CD4-positive, CD25-positive, alpha-beta regulatory T cell (primary cell): ENCODE results near the gene HAPSTR1. TPM values are rescaled to one million over a fixed set of nuclear protein-coding genes. Genes with fewer than 3 reads are reported as not detected.
A peak's percentile ranks its signal among the peaks of the same experiment; 100 is the strongest.

ENCODE experiments used
- ATAC-seq, 2 donors: fragments of 150-1000 bp; cut with Tn5 transposase; one replicate each; pipeline ENCODE4 v1.10.0; 2021; ENCODE audit warnings: low read depth in 2 of 2, moderate number of reproducible peaks in 2 of 2, moderate library complexity in 1 of 2
- DNase-seq, 3 donors: peaks; one replicate each; pipeline versions ENCODE4 v3.0.0 to v3.0.0-alpha.2; 2012 to 2022; ENCODE audit warnings: mixed read lengths in 1 of 3
- H3K27ac ChIP-seq: one replicate; pipeline ENCODE4 v1.7.0; 2013; ENCODE audit warnings: mild to moderate bottlenecking, low read length; ENCODE audit not compliant: insufficient read depth, poor library complexity, severe bottlenecking
- H3K27me3 ChIP-seq: one replicate; pipeline ENCODE4 v1.7.0; 2013; ENCODE audit warnings: low read length; ENCODE audit not compliant: control insufficient read depth, insufficient read depth
- H3K36me3 ChIP-seq: one replicate; pipeline ENCODE4 v1.7.0; 2013; ENCODE audit warnings: mild to moderate bottlenecking, low read length, moderate library complexity; ENCODE audit not compliant: control insufficient read depth, insufficient read depth
- H3K4me1 ChIP-seq: 2 replicates; pipeline ENCODE4 v1.7.0; 2013; ENCODE audit warnings: mild to moderate bottlenecking, low read length; ENCODE audit not compliant: insufficient read depth, control insufficient read depth, poor library complexity, severe bottlenecking
- H3K4me3 ChIP-seq: one replicate; pipeline ENCODE4 v1.7.0; 2013; ENCODE audit warnings: low read depth, mild to moderate bottlenecking, low read length, moderate library complexity
- H3K9me3 ChIP-seq, 2 experiments: 1 replicate in 1 of 2; 2 replicates in 1 of 2; pipeline ENCODE4 v1.7.0; 2013; ENCODE audit warnings: low read length in 2 of 2, mild to moderate bottlenecking in 1 of 2, moderate library complexity in 1 of 2; ENCODE audit not compliant: control insufficient read depth in 2 of 2
- H3K27ac Mint-ChIP-seq, 3 donors: one replicate each; pipeline ENCODE4 v1.8.0; 2020 to 2022; ENCODE audit warnings: mild to moderate bottlenecking in 3 of 3, mixed read lengths in 3 of 3, moderate library complexity in 2 of 3
- H3K27me3 Mint-ChIP-seq: one replicate; pipeline ENCODE4 v1.8.0; 2022; ENCODE audit warnings: mild to moderate bottlenecking, mixed read lengths
- H3K36me3 Mint-ChIP-seq: one replicate; pipeline ENCODE4 v1.8.0; 2020; ENCODE audit warnings: mixed read lengths
- H3K4me1 Mint-ChIP-seq, 4 donors: one replicate each; pipeline ENCODE4 v1.8.0; 2020 to 2022; ENCODE audit warnings: mixed read lengths in 4 of 4, mild to moderate bottlenecking in 1 of 4
- H3K4me3 Mint-ChIP-seq, 4 donors: one replicate each; pipeline ENCODE4 v1.8.0; 2020 to 2022; ENCODE audit warnings: mild to moderate bottlenecking in 4 of 4, mixed read lengths in 4 of 4, moderate library complexity in 3 of 4
- H3K9me3 Mint-ChIP-seq, 7 donors: one replicate each; pipeline ENCODE4 v1.8.0; 2020 to 2022; ENCODE audit warnings: mixed read lengths in 7 of 7, mild to moderate bottlenecking in 3 of 7, moderate library complexity in 2 of 7
- polyA plus RNA-seq, 4 donors: library from polyadenylated mRNA; unstranded; fragments of 300-500 nt; fragmentation: Illumina TruSeq; gene quantifications; one replicate each; pipeline ENCODE4 v1.2.3, GENCODE V29; 2021
- total RNA-seq: library from RNA; stranded (reverse); gene quantifications from one replicate; pipeline ENCODE4 v1.2.3, GENCODE V29; 2022

The HAPSTR1 gene
- total and polyA plus RNA-seq, 5 donors from 2014 or later: 11.7 to 125 (median 14.1) TPM

DNA sequence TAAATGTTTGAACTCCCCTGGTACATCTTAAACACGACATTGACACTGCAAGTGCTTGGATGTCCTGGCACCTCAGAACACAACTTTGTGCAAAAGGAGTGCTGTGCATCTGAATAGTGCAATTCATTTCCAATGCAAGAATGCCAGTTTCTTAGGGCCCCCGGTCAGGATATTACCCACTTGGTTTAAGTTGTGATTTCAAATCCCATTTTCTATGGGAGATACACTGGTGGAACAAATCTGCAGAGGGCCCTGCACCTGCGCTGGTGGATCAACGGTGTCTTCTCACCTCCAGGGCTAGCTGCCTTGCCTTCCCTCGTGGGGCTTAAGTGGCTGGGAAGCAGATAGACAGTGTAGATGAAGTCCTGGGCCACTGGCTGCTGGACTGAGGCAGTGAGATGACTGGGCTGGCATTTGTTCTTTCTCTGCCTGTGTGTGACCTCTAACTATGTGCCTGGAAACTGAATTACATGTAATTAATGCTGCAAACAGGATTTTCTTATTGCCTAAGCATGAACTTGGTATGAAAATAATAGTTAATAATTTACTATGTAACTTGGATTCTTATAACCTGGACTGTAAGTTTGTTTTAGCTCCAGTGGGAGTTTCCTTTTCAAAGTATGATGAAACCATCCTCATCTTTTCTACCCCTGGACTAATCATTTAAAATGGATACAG is 20.9 kb downstream of the HAPSTR1 start:
- DNase-seq: no peak
- H3K27ac ChIP-seq: peak overlapping the region; percentile 52
- Mint-ChIP-seq H3K27ac (peak overlapping the region in 1 of 3 donors; percentile 36), H3K36me3 (peaks cover 36% of the 10 kb centered on the region), H3K27me3 (no peaks in the 10 kb centered on the region), H3K4me1 (peaks cover 72 to 96% (median 85%) of the 10 kb centered on the region in 4 donors), H3K4me3 (peak overlapping the region; percentile 9 to 75 (median 66)), H3K9me3 (peaks cover 0 to 1% (median 0%) of the 10 kb centered on the region in 7 donors)
- no peak for ATAC-seq
- H3K4me3 ChIP-seq: peak overlapping the region; percentile 49
- no peaks in the 10 kb centered on the region for H3K27me3 ChIP-seq
- no peaks in the 10 kb centered on the region for H3K9me3 ChIP-seq
- peaks cover 59% of the 10 kb centered on the region for H3K36me3 ChIP-seq
- peaks cover 79% of the 10 kb centered on the region for H3K4me1 ChIP-seq

DNA sequence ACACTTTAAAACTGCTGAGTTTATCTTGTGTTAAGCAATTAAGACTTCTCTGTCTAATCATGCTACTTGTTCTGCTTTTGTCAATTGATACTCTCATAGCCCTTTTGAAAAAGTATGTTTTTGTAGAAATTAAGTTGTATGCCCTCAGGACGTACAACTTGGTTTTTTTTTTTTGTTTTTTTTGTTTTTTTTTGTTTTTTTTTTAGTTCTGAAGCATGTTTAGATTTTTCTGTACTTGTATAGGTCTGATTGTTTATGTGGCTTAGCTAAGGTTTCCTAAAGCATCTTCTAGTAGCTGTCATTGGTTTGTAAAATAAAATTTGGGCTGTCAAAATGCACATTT is 21.4 kb downstream of the HAPSTR1 start:
- Histone ChIP-seq H3K4me1 (peaks cover 74% of the 10 kb centered on the region), H3K9me3 (no peaks in the 10 kb centered on the region), H3K36me3 (peaks cover 59% of the 10 kb centered on the region), H3K27ac (peak overlapping the region; percentile 35), H3K4me3 (peak overlapping the region; percentile 49), H3K27me3 (no peaks in the 10 kb centered on the region)
- peak overlapping the region in 2 of 3 donors; percentile 36 to 42 for H3K27ac Mint-ChIP-seq
- peak overlapping the region; percentile 9 to 75 (median 40) for H3K4me3 Mint-ChIP-seq
- no peaks in the 10 kb centered on the region for H3K27me3 Mint-ChIP-seq
- H3K36me3 Mint-ChIP-seq: peaks cover 32% of the 10 kb centered on the region
- peaks cover 0 to 1% (median 0%) of the 10 kb centered on the region in 7 donors for H3K9me3 Mint-ChIP-seq
- no peak for ATAC-seq
- DNase-seq: no peak
- H3K4me1 Mint-ChIP-seq: peaks cover 73 to 96% (median 85%) of the 10 kb centered on the region in 4 donors

DNA sequence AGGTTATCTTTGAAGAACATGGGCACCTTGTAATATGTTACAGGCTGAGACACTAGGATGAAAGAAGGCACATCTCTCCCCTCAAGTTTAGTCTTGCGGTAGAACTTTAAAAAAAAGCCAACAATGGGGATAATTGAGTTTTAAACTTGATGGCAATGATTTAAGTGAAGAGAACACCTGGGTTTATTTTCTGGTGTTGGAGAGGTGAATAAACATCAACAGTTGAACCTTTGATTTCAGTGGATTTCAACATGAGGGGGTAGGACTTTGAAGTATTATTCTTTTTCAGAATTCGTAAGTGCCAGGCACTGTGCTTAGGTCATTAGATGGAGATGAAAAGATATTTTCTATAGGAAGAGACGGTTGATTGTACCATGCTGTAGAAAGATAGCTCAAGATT is 22.3 kb downstream of the HAPSTR1 start:
- DNase-seq (no peak), ATAC-seq (no peak)
- Histone ChIP-seq H3K27ac (peak overlapping the region; percentile 56), H3K36me3 (peaks cover 59% of the 10 kb centered on the region), H3K4me1 (peaks cover 66% of the 10 kb centered on the region), H3K9me3 (no peaks in the 10 kb centered on the region), H3K4me3 (peak overlapping the region; percentile 38), H3K27me3 (no peaks in the 10 kb centered on the region)
- peaks cover 28% of the 10 kb centered on the region for H3K36me3 Mint-ChIP-seq
- H3K4me1 Mint-ChIP-seq: peaks cover 70 to 96% (median 84%) of the 10 kb centered on the region in 4 donors
- peak overlapping the region; percentile 3 to 75 (median 28) for H3K4me3 Mint-ChIP-seq
- peak overlapping the region; percentile 75 to 86 (median 78) for H3K27ac Mint-ChIP-seq
- H3K9me3 Mint-ChIP-seq: peaks cover 0 to 1% (median 0%) of the 10 kb centered on the region in 7 donors
- H3K27me3 Mint-ChIP-seq: no peaks in the 10 kb centered on the region

DNA sequence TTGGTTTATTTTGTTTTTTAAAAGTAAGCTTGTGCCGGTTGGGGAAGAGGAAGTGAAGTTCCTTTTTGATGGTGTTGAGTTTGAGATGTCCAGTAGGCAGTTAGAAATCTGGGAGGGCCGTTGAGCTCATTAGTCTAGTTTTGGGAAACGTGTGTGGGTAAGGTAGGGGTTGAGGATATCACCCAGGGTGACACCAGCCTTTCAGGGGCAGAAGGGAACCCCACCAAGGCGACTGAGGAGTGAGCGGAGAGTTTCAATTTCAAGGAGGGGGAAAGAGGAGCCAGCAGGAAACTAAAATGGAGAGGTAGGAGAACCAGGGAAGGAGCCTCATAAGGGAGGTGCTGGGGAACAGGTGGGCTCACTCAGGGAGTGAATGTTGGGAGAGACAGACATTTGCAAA is 22.7 kb downstream of the HAPSTR1 start:
- peaks cover 58% of the 10 kb centered on the region for H3K36me3 ChIP-seq
- DNase-seq (no peak), ATAC-seq (no peak)
- H3K27me3 Mint-ChIP-seq: no peaks in the 10 kb centered on the region
- peak overlapping the region; percentile 38 for H3K4me3 ChIP-seq
- peaks cover 62% of the 10 kb centered on the region for H3K4me1 ChIP-seq
- peaks cover 30% of the 10 kb centered on the region for H3K36me3 Mint-ChIP-seq
- H3K9me3 Mint-ChIP-seq: peaks cover 0 to 1% (median 0%) of the 10 kb centered on the region in 7 donors
- H3K27me3 ChIP-seq: no peaks in the 10 kb centered on the region
- peaks cover 66 to 96% (median 81%) of the 10 kb centered on the region in 4 donors for H3K4me1 Mint-ChIP-seq
- H3K27ac ChIP-seq: peak overlapping the region; percentile 56
- H3K4me3 Mint-ChIP-seq: peak overlapping the region; percentile 3 to 75 (median 28)
- peak overlapping the region; percentile 75 to 86 (median 78) for H3K27ac Mint-ChIP-seq
- no peaks in the 10 kb centered on the region for H3K9me3 ChIP-seq

DNA sequence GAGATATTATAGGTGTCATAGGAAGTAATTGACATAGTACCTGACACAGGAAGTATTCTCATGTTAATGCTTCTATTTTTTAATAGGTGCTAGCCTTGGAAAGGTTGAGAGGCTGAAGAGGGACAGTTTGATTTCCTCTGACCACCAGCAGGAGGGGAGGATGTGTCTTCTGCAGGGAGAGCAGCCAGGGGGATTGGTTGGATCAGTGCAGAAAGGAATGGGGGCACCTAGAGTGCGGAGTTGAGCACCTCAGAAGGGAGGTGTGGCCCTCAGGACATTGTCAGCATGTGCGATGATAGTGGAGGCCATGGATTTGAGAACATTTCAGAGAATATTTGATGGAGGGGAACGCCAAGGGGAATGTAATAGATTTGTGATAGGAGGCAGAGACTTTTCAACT is 23.4 kb downstream of the HAPSTR1 start:
- no peaks in the 10 kb centered on the region for H3K27me3 Mint-ChIP-seq

DNA sequence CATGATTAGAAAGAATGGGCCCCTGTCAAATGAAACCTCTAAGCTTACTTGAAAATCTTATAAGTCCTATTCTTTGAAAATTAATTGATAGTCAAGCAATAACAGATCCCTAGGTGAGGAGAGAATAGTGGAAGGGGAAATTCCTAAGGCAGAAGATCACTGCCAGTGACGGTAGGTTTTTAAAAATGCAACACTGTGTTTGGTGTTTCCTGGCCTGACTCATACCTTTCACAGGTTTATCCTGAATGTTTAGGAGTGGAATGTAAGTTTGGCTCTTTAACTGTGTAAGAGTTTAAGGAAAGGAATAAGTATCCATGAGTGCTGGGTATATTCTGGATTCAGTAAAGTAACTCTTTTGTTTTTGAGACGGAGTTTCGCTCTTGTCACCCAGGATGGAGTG is 23.8 kb downstream of the HAPSTR1 start:
- no peaks in the 10 kb centered on the region for H3K27me3 ChIP-seq
- H3K9me3 ChIP-seq: no peaks in the 10 kb centered on the region
- Mint-ChIP-seq H3K4me1 (peaks cover 54 to 93% (median 75%) of the 10 kb centered on the region in 4 donors), H3K4me3 (peak overlapping the region in 1 of 4 donors; percentile 62), H3K27ac (peak overlapping the region in 2 of 3 donors; percentile 32 to 75), H3K27me3 (no peaks in the 10 kb centered on the region), H3K36me3 (peaks cover 31% of the 10 kb centered on the region), H3K9me3 (peaks cover 0 to 1% (median 0%) of the 10 kb centered on the region in 7 donors)
- no peak for ATAC-seq
- no peak for DNase-seq
- H3K36me3 ChIP-seq: peaks cover 57% of the 10 kb centered on the region
- no peak overlapping the region for H3K4me3 ChIP-seq
- H3K27ac ChIP-seq: no peak overlapping the region
- peaks cover 50% of the 10 kb centered on the region for H3K4me1 ChIP-seq

More for the DNA sequence above, 23.4 kb downstream of the HAPSTR1 start:
- no peaks in the 10 kb centered on the region for H3K27me3 ChIP-seq
- H3K27ac ChIP-seq: peak overlapping the region; percentile 56
- no peak for DNase-seq
- peaks cover 31% of the 10 kb centered on the region for H3K36me3 Mint-ChIP-seq
- peaks cover 0 to 1% (median 0%) of the 10 kb centered on the region in 7 donors for H3K9me3 Mint-ChIP-seq
- H3K4me1 ChIP-seq: peaks cover 55% of the 10 kb centered on the region
- H3K4me1 Mint-ChIP-seq: peaks cover 59 to 93% (median 77%) of the 10 kb centered on the region in 4 donors
- no peak overlapping the region for H3K4me3 ChIP-seq
- no peaks in the 10 kb centered on the region for H3K9me3 ChIP-seq
- H3K27ac Mint-ChIP-seq: peak overlapping the region in 2 of 3 donors; percentile 48 to 75
- peak in 1 of 2 donors; percentile 24 for ATAC-seq
- H3K4me3 Mint-ChIP-seq: peak overlapping the region in 2 of 4 donors; percentile 44 to 75
- peaks cover 56% of the 10 kb centered on the region for H3K36me3 ChIP-seq

DNA sequence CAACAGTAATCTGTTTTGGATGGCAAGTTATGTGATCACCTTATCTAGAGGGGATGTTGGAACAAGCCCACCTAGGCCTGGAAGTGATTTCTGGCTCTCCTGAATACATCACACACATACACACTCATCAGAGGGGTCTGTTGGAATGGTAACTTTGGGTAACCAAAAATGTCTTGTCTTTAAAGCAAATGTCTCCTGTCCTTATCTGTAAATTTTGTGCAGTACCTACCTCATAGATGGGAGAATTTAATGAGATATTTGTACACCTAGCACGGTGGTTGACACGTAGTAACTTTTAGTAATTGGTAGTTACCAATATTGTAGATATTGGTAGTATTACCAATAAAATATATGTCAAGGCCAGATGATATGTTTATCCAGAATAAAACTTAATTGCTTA is 24.7 kb downstream of the HAPSTR1 start:
- peaks cover 48 to 85% (median 70%) of the 10 kb centered on the region in 4 donors for H3K4me1 Mint-ChIP-seq
- H3K4me3 ChIP-seq: no peak overlapping the region
- no peaks in the 10 kb centered on the region for H3K27me3 ChIP-seq
- H3K36me3 Mint-ChIP-seq: peaks cover 31% of the 10 kb centered on the region
- no peaks in the 10 kb centered on the region for H3K9me3 ChIP-seq
- H3K27ac Mint-ChIP-seq: peak overlapping the region in 1 of 3 donors; percentile 4
- H3K4me3 Mint-ChIP-seq: peak overlapping the region in 1 of 4 donors; percentile 58
- H3K9me3 Mint-ChIP-seq: peaks cover 0 to 1% (median 0%) of the 10 kb centered on the region in 7 donors
- H3K27me3 Mint-ChIP-seq: no peaks in the 10 kb centered on the region
- peaks cover 59% of the 10 kb centered on the region for H3K36me3 ChIP-seq
- no peak overlapping the region for H3K27ac ChIP-seq
- no peak for ATAC-seq
- peaks cover 45% of the 10 kb centered on the region for H3K4me1 ChIP-seq
- no peak for DNase-seq
